22Rv1 (cell line): ENCODE measurements around the gene CDK3.

Experiments
- ZFX ChIP-seq: fragments of 450-650 bp; IDR thresholded peaks from 2 replicates; pipeline ENCODE4 v1.6.1; 2017; ENCODE audit warnings: antibody characterized with exemption, borderline replicate concordance
- TF ChIP-seq, protein P1 (sequence below): fragments of 450-650 bp; IDR thresholded peaks from 2 replicates; pipeline ENCODE4 v1.5.1; 2017; ENCODE audit warnings: mild to moderate bottlenecking

DNA sequence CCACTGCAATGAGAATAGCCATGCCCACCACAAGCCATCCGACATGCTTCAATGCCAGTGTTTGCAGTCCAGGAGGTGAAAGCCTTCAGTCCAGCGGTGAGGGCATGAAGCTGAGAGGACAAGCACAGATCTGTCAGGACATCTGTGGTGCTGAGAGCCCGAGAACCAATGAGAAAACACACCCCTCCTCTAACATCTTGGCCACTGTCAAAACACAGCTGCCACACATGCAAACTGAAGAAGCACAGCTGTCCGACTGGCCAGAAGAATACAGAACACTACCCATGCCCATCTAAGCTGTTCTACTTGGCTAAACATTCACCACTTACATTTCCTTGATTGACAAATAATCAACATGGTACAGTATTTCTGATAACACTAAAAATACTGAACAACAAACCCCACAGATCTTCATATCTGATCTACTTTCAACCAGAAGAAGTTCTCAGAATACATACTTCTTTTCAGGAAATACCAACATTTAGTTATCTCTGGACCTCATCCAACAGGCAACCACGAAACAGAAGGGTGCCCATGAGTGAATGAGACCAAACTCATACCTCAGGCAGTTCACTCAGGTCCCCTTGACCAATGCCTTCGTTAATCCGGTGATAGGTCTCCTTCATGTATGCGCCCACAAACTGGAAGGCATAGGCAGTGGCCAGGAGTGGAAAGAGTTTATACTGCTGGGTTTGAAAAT is 49.6 kb upstream of the CDK3 start:
- TF ChIP-seq, protein P1, sequence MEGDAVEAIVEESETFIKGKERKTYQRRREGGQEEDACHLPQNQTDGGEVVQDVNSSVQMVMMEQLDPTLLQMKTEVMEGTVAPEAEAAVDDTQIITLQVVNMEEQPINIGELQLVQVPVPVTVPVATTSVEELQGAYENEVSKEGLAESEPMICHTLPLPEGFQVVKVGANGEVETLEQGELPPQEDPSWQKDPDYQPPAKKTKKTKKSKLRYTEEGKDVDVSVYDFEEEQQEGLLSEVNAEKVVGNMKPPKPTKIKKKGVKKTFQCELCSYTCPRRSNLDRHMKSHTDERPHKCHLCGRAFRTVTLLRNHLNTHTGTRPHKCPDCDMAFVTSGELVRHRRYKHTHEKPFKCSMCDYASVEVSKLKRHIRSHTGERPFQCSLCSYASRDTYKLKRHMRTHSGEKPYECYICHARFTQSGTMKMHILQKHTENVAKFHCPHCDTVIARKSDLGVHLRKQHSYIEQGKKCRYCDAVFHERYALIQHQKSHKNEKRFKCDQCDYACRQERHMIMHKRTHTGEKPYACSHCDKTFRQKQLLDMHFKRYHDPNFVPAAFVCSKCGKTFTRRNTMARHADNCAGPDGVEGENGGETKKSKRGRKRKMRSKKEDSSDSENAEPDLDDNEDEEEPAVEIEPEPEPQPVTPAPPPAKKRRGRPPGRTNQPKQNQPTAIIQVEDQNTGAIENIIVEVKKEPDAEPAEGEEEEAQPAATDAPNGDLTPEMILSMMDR, result no peak
- no peak for TF ChIP-seq ZFX
